ENCODE measurements around the gene SYCE3.

Gene SYCE3, protein sequence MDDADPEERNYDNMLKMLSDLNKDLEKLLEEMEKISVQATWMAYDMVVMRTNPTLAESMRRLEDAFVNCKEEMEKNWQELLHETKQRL

DNA sequence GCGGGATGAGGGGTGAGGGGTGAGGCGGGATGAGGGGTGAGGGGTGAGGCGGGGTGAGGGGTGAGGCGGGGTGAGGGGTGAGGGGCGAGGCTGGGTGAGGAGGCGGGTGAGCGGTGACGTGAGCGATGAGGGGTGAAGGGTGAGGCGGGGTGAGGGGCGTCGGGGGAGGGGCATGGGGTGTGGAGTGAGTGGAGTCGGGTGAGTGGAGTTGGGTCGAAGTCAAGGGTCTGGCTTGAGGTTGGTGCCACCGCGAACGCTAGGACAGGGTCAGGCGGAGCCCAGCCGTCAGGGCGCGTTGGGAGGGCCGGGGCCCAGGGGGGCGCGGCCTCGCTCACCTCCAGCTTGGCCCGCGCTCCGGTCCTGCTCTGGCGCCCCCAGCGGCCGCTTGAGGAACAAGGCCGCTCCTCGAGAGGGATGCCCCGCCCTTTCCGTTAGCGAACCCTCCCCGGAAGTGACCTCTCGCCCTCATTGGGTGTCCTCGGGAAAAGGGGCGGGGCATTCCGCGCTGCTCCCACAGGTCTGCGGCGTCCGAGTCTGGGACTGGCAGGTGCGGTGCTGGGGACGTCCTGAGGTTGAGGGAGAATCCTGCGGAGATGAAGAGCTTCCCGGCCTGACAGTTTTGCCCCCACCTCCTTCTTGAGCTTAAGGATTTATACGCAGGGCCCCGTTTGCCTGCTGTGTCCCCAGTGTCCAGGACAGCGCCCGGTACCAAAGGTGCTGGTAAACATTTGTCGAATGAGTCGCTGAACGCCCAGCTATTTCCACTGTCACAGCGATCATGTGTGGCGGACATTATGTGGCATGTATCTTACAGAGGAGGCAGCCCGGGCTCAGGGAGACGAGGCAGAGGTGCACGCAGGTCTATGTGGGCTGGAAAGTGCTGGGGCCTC lies at the start of gene SYCE3:
TSS of gene SYCE3 (minus strand) at position 397 of the 890 bp plus-strand sequence. CDS start 6,514 bp downstream, outside the sequence.
- TF ChIP-seq, protein P1, sequence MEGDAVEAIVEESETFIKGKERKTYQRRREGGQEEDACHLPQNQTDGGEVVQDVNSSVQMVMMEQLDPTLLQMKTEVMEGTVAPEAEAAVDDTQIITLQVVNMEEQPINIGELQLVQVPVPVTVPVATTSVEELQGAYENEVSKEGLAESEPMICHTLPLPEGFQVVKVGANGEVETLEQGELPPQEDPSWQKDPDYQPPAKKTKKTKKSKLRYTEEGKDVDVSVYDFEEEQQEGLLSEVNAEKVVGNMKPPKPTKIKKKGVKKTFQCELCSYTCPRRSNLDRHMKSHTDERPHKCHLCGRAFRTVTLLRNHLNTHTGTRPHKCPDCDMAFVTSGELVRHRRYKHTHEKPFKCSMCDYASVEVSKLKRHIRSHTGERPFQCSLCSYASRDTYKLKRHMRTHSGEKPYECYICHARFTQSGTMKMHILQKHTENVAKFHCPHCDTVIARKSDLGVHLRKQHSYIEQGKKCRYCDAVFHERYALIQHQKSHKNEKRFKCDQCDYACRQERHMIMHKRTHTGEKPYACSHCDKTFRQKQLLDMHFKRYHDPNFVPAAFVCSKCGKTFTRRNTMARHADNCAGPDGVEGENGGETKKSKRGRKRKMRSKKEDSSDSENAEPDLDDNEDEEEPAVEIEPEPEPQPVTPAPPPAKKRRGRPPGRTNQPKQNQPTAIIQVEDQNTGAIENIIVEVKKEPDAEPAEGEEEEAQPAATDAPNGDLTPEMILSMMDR (conservative IDR thresholded peaks at IDR 0.05; ENCODE audit: low read length) = peak; percentile 63
- H3K4me3 ChIP-seq (ENCODE audit: low read length) = peak within 1 kb of the TSS; percentile 78
- peak; percentile 83 for DNase-seq (ENCODE audit: low read depth)

DNA sequence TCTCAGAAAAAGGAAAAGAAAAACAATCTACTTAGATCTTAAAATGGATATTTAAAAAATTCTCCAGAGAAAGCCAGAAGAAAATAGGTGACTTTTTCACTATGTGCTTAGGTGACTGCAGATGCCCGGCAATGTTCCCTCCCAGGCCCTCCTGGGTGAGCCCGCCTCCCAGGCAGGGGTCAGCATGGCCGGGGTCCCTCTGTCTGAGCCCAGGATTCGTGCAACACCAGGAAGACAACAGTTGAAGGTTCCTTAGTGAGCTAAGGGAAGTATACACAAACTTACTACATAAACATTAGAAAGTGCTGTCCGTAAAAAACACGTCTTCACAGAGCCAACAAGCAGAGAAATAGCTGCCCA lies 49.4 kb upstream of the SYCE3 start:
- TF ChIP-seq, protein P1 (conservative IDR thresholded peaks at IDR 0.05; ENCODE audit: low read length) = no peak

DNA sequence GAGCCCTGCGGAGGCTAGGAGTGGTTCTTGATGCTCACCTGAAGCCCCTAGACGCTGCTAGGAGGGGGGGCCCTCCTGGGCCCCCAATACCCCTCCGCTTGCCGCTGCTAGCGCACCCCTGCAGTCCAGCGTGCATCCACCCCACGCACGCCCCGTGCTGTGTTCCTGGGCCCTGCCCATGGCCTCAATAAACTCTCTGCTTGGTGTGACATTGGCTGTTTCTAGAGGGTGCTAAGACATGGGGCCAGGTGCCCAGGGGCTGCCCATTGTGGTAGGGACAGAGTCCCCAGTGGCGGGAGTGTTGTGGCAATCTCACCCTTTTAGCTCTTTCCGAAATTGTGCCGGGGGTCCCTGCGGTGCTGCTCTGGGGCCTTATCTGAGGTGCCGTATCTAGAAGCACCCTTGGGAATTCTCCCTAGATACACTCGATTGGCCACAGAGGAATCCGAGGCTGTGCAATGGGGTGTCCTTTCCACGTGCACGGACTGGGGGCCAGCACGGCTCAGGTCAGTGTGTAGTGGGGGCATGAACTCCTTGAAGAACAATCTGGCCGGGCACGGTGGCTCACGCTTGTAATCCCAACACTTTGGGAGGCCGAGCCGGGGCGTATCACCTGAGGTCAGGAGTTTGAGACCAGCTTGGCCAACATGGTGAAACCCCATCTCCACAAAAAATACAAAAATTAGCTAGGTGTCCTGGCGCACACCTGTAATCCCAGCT lies 48.8 kb upstream of the SYCE3 start:
- no peak overlapping the region for H3K4me3 ChIP-seq (ENCODE audit: low read length)
- DNase-seq (ENCODE audit: low read depth) = no peak

More for the DNA sequence above, 49.4 kb upstream of the SYCE3 start:
- no peak for DNase-seq (ENCODE audit: low read depth)
- no peak overlapping the region for H3K4me3 ChIP-seq (ENCODE audit: low read length)

DNA sequence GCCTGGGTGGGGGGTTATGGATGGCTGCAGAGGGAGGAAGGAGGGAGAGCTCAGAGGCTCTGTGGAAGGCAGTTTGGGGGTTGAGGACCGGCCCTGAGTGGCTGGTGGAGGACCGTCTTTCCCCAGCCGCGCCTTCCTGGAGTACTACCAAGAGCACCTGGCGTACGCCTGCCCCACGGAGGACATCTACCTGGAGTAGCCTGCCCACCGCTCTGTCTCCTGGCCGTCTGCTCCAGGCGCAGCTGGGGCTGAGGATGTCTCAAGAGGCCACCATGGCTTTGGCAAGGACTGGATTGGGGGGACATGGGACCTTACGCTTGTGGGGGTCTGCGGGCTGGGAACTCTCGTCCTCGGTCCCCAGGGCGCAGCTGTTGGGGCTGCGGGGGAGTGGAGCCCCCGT lies 47.9 kb upstream of the SYCE3 start:
- DNase-seq (ENCODE audit: low read depth) = no peak
- TF ChIP-seq, protein P1 (conservative IDR thresholded peaks at IDR 0.05; ENCODE audit: low read length) = no peak
- H3K4me3 ChIP-seq (ENCODE audit: low read length) = no peak overlapping the region

More for the DNA sequence above, 48.8 kb upstream of the SYCE3 start:
- TF ChIP-seq, protein P1 (conservative IDR thresholded peaks at IDR 0.05; ENCODE audit: low read length) = no peak

DNA sequence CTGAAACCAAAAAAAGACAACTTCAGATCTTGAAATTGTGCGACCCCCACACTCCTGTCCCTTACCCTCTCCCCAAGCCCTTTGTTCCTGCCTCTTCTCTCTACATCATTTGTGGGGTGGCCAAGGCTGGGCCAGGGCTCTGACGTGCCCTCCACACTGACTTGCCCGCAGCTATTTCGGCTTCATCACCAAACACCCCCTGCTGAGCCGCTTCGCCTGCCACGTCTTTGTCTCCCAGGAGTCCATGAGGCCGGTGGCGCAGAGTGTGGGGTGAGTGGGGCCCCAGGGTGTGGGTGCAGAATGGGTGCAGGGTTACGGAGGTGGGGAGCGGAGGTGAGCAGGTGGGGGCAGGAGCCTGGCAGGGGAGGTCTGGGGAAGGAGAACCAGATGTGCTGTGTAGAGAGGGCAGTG lies 47.3 kb upstream of the SYCE3 start:
- no peak for DNase-seq (ENCODE audit: low read depth)
- H3K4me3 ChIP-seq (ENCODE audit: low read length) = no peak overlapping the region
- TF ChIP-seq, protein P1 (conservative IDR thresholded peaks at IDR 0.05; ENCODE audit: low read length) = no peak

DNA sequence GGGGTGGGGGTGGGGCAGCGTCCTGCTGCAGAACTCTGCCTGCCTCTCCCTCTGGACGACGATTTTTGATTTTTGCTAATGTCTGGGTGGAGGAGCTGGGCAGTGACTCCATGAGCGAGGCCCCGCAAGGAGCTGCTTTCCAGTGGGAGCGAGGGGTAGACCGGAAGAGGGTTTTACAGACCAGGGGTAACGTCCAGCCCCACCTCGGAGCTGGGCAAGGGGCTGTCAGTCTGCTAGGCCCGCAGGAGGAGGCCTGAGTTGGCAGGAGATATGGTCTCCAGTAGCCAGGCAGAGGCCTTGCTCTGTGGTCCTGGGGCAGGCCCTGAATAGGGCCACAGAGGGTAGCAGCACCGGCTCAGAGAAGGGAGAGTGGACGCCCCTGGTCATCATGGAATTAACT lies 46.9 kb upstream of the SYCE3 start:
- TF ChIP-seq, protein P1 (conservative IDR thresholded peaks at IDR 0.05; ENCODE audit: low read length) = no peak
- no peak for DNase-seq (ENCODE audit: low read depth)
- H3K4me3 ChIP-seq (ENCODE audit: low read length) = no peak overlapping the region
